Measurements from ENCODE around the gene PKDREJ. TPM values are rescaled to one million over a fixed set of nuclear protein-coding genes. Genes with fewer than 3 reads are reported as not detected.

PKDREJ gene
- total and polyA plus RNA-seq, 10 donors: 0.02 to 0.06 (median 0.02) TPM; not detected in 7

- no peak overlapping the region for H3K4me3 ChIP-seq
- TF ChIP-seq, protein P1, sequence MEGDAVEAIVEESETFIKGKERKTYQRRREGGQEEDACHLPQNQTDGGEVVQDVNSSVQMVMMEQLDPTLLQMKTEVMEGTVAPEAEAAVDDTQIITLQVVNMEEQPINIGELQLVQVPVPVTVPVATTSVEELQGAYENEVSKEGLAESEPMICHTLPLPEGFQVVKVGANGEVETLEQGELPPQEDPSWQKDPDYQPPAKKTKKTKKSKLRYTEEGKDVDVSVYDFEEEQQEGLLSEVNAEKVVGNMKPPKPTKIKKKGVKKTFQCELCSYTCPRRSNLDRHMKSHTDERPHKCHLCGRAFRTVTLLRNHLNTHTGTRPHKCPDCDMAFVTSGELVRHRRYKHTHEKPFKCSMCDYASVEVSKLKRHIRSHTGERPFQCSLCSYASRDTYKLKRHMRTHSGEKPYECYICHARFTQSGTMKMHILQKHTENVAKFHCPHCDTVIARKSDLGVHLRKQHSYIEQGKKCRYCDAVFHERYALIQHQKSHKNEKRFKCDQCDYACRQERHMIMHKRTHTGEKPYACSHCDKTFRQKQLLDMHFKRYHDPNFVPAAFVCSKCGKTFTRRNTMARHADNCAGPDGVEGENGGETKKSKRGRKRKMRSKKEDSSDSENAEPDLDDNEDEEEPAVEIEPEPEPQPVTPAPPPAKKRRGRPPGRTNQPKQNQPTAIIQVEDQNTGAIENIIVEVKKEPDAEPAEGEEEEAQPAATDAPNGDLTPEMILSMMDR (IDR thresholded peaks at IDR 0.05 in 8 of 11, conservative IDR thresholded peaks at IDR 0.05 in 3 of 11): no peak
- TF ChIP-seq POLR2A (IDR thresholded peaks at IDR 0.05) (no peak), POLR2AphosphoS5 (IDR thresholded peaks at IDR 0.05) (no peak)
- intact Hi-C loops (cut with DNase I; ENCODE audit: low total_unique reads): loop anchor here (5.0 kb wide), 1 partner anchor 109 kb away; no protein-coding TSS in a partner anchor
Observed at GRCh38 chr22:46256358-46256958, 6.7 kb downstream of the PKDREJ start.

GRCh38 chr22:46251816-46252380, 11.2 kb downstream of the PKDREJ start:
- intact Hi-C loops (cut with DNase I; ENCODE audit: low total_unique reads): no loop called here
- peaks cover 10 to 61% (median 27%) of the 10 kb centered on the region in 6 donors for H3K4me1 ChIP-seq

More at GRCh38 chr22:46256358-46256958, 6.7 kb downstream of the PKDREJ start:
- Histone ChIP-seq H3K9me3 (no peaks in the 10 kb centered on the region), H3K27me3 (replicated peaks in 1 of 7) (peaks cover 0 to 17% (median 0%) of the 10 kb centered on the region in 7 donors), H3K4me1 (peaks cover 0 to 35% (median 9%) of the 10 kb centered on the region in 6 donors), H3K36me3 (no peaks in the 10 kb centered on the region), H3K27ac (no peak overlapping the region)
- no peak for DNase-seq
- WGBS, 5 donors: 82 to 95% (median 85%) methylated on average over 8 of the region's 8 CpGs

GRCh38 chr22:46251266-46251665, 11.9 kb downstream of the PKDREJ start:
- peak overlapping the region in 6 of 8 donors; percentile 73 to 94 (median 82) for H3K4me3 ChIP-seq
- 89 to 96% (median 90%) methylated on average over 7 of the region's 7 CpGs for WGBS, 5 donors
- H3K36me3 ChIP-seq: peaks cover 0 to 12% (median 2%) of the 10 kb centered on the region in 6 donors
- TF ChIP-seq POLR2A (IDR thresholded peaks at IDR 0.05): no peak
- TF ChIP-seq, protein P1 (IDR thresholded peaks at IDR 0.05 in 8 of 11, conservative IDR thresholded peaks at IDR 0.05 in 3 of 11): no peak
- no peak for TF ChIP-seq POLR2AphosphoS5 (IDR thresholded peaks at IDR 0.05)
- intact Hi-C loops (cut with DNase I; ENCODE audit: low total_unique reads): no loop called here
- H3K9me3 ChIP-seq: no peaks in the 10 kb centered on the region
- peak overlapping the region in 6 of 8 donors; percentile 87 to 95 (median 91) for H3K27ac ChIP-seq
- DNase-seq: no peak
- H3K4me1 ChIP-seq: peaks cover 10 to 61% (median 27%) of the 10 kb centered on the region in 6 donors
- no peaks in the 10 kb centered on the region for H3K27me3 ChIP-seq (replicated peaks in 1 of 7)

More at GRCh38 chr22:46251816-46252380, 11.2 kb downstream of the PKDREJ start:
- Histone ChIP-seq H3K9me3 (no peaks in the 10 kb centered on the region), H3K4me3 (peak overlapping the region in 1 of 8 donors; percentile 88), H3K27ac (no peak overlapping the region), H3K27me3 (replicated peaks in 1 of 7) (no peaks in the 10 kb centered on the region), H3K36me3 (peaks cover 0 to 5% (median 2%) of the 10 kb centered on the region in 6 donors)
- WGBS, 5 donors: 86 to 91% (median 89%) methylated on average over 9 of the region's 9 CpGs
- DNase-seq: no peak
- no peak for TF ChIP-seq POLR2A (IDR thresholded peaks at IDR 0.05)
- TF ChIP-seq, protein P1 (IDR thresholded peaks at IDR 0.05 in 8 of 11, conservative IDR thresholded peaks at IDR 0.05 in 3 of 11): no peak
- no peak for TF ChIP-seq POLR2AphosphoS5 (IDR thresholded peaks at IDR 0.05)

- peak overlapping the region; percentile 81 to 95 (median 91) for H3K27ac ChIP-seq
- peaks cover 10 to 64% (median 27%) of the 10 kb centered on the region in 6 donors for H3K4me1 ChIP-seq
- H3K9me3 ChIP-seq: no peaks in the 10 kb centered on the region
- no peaks in the 10 kb centered on the region for H3K27me3 ChIP-seq (replicated peaks in 1 of 7)
- 8 to 36% (median 10%) methylated on average over 9 to 25 of the region's 25 CpGs for WGBS, 5 donors
- H3K36me3 ChIP-seq: peaks cover 0 to 17% (median 2%) of the 10 kb centered on the region in 6 donors
- DNase-seq: no peak
- intact Hi-C loops (cut with DNase I; ENCODE audit: low total_unique reads): no loop called here
- H3K4me3 ChIP-seq: peak overlapping the region; percentile 65 to 94 (median 78)
- TF ChIP-seq, protein P1 (IDR thresholded peaks at IDR 0.05 in 8 of 11, conservative IDR thresholded peaks at IDR 0.05 in 3 of 11): no peak
- TF ChIP-seq POLR2AphosphoS5 (IDR thresholded peaks at IDR 0.05) (no peak), POLR2A (IDR thresholded peaks at IDR 0.05) (no peak)
Observed at GRCh38 chr22:46250783-46251125, 12.4 kb downstream of the PKDREJ start.

Data from spleen (tissue), 11 donors.